Measurements from ENCODE around the gene DIO3. TPM values are rescaled to one million over a fixed set of nuclear protein-coding genes. Genes with fewer than 3 reads are reported as not detected.

The DIO3 gene
- total RNA-seq, 1 experiment from 2014 or later = not detected

DNA sequence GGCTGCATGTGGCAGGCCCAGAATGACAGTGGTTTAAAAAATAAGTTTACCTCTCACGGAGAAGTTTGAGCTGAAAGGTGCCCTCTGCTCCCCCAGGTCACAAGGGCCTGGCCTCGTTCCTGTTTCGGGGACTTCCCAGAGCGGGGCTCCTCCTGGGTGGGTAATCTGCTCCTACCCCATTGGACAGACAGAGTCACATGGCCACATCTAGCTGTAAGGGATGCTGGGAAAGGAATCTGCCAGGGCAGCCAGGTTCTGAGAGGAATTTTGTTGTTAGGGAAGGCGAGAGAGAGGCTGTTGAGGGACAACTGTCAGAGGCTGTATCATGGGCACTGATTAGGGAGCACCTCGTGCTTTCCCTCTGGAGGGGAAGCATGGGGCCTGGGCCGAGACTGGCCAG, 24.0 kb upstream of the DIO3 start:
- Histone ChIP-seq H4K8ac (replicated peaks; ENCODE audit: insufficient read length, low read depth, low read length) (no peak overlapping the region), H3K14ac (ENCODE audit: insufficient read depth, low read length) (no peak overlapping the region; the same call in 1 of the 2 replicates), H3K27ac (ENCODE audit: insufficient read length, low read depth, low read length) (no peak overlapping the region), H2AK5ac (ENCODE audit: insufficient read length, low read length) (no peak overlapping the region), H4K91ac (ENCODE audit: insufficient read length, low read depth, low read length) (no peak overlapping the region), H4K5ac (ENCODE audit: insufficient read length, low read depth, low read length) (no peak overlapping the region), H3K56ac (ENCODE audit: insufficient read length, low read depth, low read length) (no peak overlapping the region), H3K18ac (ENCODE audit: insufficient read length, low read depth, low read length) (no peak overlapping the region), H3K4me2 (ENCODE audit: insufficient read depth, insufficient read length, low read length) (no peak overlapping the region), H2BK20ac (ENCODE audit: low read depth, low read length, poor library complexity, severe bottlenecking) (no peak overlapping the region), H3K79me1 (ENCODE audit: insufficient read depth, low read depth, low read length, poor library complexity, severe bottlenecking) (no peaks in the 10 kb centered on the region), H3K9ac (ENCODE audit: extremely low read depth, insufficient read length, low read length) (no peak overlapping the region), H2BK12ac (ENCODE audit: insufficient read length, low read depth, low read length) (no peak overlapping the region), H3K4me1 (ENCODE audit: insufficient read depth, low read length) (no peaks in the 10 kb centered on the region), H3K23ac (ENCODE audit: insufficient read length, low read depth, low read length) (no peak overlapping the region), H3T11ph (ENCODE audit: low read length) (no peak overlapping the region), H2BK15ac (ENCODE audit: low read depth, low read length) (no peak overlapping the region), H3K4ac (ENCODE audit: low read depth, low read length) (no peak overlapping the region), H2AFZ (ENCODE audit: low read length) (no peak overlapping the region), H3K9me3 (ENCODE audit: control insufficient read depth, low read depth, low read length) (no peaks in the 10 kb centered on the region), H2BK5ac (ENCODE audit: insufficient read length, low read length) (no peak overlapping the region), H3K27me3 (ENCODE audit: insufficient read depth, low read length) (no peaks in the 10 kb centered on the region), H4K20me1 (ENCODE audit: control insufficient read depth, insufficient read depth, insufficient read length) (no peaks in the 10 kb centered on the region), H3K23me2 (ENCODE audit: insufficient read length, low read depth, low read length, poor library complexity, severe bottlenecking) (no peaks in the 10 kb centered on the region), H3K79me2 (ENCODE audit: insufficient read depth, low read length) (no peaks in the 10 kb centered on the region), H2BK120ac (ENCODE audit: low read depth, low read length, poor library complexity, severe bottlenecking) (no peak overlapping the region)
- TF ChIP-seq, protein P1, sequence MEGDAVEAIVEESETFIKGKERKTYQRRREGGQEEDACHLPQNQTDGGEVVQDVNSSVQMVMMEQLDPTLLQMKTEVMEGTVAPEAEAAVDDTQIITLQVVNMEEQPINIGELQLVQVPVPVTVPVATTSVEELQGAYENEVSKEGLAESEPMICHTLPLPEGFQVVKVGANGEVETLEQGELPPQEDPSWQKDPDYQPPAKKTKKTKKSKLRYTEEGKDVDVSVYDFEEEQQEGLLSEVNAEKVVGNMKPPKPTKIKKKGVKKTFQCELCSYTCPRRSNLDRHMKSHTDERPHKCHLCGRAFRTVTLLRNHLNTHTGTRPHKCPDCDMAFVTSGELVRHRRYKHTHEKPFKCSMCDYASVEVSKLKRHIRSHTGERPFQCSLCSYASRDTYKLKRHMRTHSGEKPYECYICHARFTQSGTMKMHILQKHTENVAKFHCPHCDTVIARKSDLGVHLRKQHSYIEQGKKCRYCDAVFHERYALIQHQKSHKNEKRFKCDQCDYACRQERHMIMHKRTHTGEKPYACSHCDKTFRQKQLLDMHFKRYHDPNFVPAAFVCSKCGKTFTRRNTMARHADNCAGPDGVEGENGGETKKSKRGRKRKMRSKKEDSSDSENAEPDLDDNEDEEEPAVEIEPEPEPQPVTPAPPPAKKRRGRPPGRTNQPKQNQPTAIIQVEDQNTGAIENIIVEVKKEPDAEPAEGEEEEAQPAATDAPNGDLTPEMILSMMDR (conservative IDR thresholded peaks at IDR 0.05) = no peak
- Mint-ChIP-seq H3K36me3 (ENCODE audit: insufficient read depth in 1 of 3, low read depth in 3 of 3) (no peaks in the 10 kb centered on the region; a peak in 1 of 7 replicates), H3K27ac (no peak overlapping the region), H3K4me1 (peaks cover 3 to 4% of the 10 kb centered on the region in 2 experiments; a peak in 3 of 4 replicates), H3K4me3 (no peak overlapping the region), H3K9me3 (no peaks in the 10 kb centered on the region; a peak in 2 of 5 replicates), H3K27me3 (ENCODE audit: low read depth) (peaks cover 18% of the 10 kb centered on the region)
- DNase-seq = no peak
- no CpG with 5 or more reads among the region's 7 CpGs for WGBS (ENCODE audit: extremely low coverage, insufficient read length, low lambda C conversion rate)

Data from H9 (cell line).